GM12892 (cell line): ENCODE measurements around the gene HAPLN2.

Source experiments
- POLR2A ChIP-seq: IDR thresholded peaks from 2 replicates; pipeline ENCODE4 v1.6.1; 2011; ENCODE audit warnings: low read depth, low read length, control low read depth
- TAF1 ChIP-seq: IDR thresholded peaks from 2 replicates; pipeline ENCODE4 v1.6.1; 2011; ENCODE audit warnings: low read depth, mild to moderate bottlenecking, control low read depth, low read length, borderline replicate concordance

- no peak for TF ChIP-seq TAF1
- TF ChIP-seq POLR2A = no peak
Measured at GRCh38 chr1:156643778-156644092, 24.5 kb downstream of the HAPLN2 start.
